Cerebellar nuclear complex (tissue), 1 donor: ENCODE data around the gene ZNF17.

Source experiments
- DNase-seq, 2 experiments: peaks; one replicate each; lab custom pipeline; 2025; lab: John Stamatoyannopoulos, UW

The ZNF17 gene

DNA sequence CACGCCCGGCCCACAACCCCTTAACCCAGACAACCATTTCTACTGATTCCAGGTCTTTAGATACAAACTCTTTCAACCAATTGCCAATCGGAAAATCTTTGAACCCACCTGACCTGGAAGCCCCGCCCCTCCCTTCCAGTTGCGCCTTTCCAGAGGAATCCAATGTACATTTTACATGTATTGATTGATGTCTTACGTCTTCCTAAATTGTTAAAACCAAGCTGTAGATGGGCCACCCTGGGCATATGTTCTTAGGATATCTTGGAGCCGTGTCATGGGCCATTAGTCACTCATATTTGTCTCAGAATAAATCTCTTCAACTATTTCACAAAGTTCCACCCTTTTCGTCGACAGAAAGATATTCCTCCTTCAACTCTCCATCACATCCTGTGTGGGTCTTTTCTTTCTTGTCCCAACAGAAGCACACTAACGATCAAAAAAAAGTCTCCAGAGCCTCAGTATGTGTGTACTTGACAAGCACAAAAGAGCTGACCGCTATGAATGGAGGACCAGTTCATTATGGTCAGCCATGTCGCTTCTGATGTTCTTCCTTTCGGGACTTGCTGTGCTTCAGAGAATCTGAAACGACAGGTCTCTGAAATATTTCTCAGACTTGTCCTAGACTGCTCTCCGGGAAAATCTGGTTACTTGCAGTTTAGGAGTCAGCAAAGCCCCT is 23.6 kb downstream of the ZNF17 start:
- no peak for DNase-seq

DNA sequence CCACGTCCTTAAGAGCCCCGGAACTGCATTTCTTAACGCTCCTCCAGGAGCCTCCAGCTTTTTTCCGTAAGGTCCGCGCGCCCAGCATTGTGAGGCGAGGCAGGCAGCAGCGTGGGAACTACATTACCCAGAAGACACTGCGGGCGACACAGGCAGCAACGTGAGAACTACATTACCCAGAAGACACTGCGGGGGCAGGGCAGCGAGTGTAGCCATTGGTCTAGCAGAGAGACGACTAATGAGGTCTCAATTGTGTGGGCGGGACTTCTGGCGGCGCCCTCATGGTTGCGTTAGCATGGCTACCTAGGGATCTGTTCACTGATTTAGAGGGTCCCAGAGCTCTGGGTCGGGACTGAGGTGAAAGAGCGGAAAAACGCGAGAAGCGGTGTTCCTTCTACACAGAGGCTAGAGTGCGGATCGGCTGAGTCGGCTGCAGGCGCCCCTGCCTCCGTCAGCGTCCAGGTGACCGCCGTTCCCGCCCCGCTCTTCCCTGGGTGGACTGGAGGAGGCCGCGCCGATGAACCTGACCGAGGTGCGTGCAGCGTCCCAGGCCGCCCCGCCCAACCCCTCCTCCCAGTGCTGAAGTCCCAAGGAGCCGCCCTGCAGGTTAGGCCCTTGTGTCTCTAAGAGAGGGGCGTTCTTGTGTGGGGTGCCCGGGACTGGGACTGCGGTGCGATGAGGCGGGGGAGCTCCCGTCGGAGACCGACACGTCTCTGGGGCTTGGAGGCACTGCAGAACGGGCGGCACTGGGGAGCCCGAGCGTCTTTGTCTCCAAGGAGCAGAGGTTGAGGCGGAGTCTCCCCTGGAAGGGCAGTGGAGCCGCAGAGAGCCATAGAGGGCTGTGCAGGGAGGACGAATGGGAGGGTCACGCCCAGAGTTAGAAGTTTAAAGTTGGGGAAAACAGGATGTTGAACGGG is 24.4 kb downstream of the ZNF17 start, which contains the start of gene ZNF749:
ZNF749 (plus strand) TSS at position 264 of the 917 bp plus-strand sequence; CDS start at position 518, 254 bp downstream.
- DNase-seq, result peak; percentile 75 to 96

DNA sequence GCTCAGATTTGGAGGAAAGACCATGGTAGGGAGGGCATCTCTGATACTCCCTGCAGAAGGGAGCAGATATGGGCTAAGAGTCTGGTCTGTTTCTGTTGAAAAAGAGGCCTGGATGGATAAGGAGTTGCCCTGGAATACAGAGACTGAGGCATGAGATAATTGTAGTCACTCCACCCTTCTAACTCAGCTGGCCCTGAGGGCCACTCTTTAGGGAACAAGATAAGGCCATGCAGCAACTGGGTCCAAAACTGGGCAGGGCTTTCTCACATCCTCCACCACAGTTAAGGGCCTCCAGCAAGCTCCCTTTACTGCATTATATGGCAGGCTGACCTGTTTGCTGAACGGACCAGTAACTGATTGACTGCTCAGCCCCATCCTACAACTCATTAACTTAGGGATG is 25.5 kb downstream of the ZNF17 start:
- no peak for DNase-seq

DNA sequence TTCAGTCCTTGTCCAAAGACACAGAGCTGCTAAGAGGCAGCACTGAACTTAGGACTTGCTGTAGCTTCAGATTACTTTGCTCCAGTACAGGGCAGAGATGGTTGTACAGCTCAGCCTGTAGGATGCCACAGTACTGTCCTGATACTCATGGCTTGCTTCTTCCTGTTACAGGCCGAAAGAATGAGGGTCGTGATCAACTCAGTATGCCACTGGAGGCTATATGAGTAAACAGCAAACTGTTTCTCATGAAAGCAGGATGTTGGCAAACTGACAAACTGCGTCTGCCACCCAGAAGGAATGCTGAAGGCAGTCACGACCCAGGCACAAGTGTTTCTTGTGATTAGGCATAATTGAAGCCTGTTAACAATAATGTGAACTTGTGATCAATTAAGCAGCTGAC is 27.0 kb downstream of the ZNF17 start:
- no peak for DNase-seq

DNA sequence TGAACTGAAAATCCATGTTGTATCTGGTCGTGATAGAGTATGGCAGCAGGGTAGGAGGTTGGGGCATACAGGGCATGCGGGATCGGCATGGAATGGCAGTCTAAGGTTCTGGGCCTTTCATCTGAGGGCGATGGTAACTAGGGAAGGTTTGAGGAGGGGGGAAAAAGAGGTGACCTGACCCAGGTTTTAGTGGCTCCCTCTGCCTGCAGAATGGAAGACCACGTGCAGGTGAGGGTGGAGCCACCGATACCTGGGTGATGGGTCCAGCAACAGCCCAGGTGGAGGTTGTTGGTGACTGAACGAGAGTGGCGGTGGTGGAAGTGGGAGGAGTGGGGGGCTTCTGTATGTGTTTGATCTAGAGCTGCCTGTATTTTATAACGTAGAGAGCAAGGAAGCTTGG is 28.0 kb downstream of the ZNF17 start:
- no peak for DNase-seq

DNA sequence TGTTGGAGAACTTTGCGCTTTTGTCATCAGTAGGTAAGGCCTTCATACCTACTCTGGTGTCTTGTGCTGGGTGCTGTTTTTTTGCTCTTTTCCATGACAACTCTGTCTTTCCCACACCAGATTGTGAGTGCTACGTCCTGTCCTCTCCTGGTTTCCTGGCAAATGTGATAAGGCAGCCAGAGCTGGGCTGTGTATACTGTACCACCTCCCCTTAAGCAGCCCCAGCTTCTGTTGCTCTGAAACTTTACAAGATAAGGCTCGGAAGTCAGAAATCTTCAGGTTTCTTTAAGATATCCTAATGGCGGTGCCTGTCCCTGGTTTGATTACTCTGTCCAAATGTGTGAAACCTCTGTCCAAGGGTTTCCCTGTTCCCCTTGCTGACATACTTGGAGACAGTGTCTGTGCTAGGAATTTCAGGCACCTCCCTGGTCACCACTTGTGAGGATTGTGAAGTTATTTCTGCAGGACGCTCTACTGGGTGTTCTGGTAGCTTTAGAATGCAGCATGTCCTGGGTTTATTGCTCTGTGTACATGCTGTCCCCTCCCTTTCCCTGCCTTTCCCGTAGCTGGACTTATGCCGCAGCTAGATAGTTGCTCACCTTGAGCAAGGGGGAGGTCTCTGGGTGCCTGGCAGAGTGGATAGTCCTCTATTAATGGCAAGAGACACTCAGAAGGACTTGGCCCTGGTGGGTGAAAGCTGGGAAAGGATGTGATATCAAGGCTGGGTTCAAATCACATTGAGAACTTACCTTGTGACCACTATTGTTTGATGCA is 31.2 kb downstream of the ZNF17 start:
- DNase-seq, result no peak

DNA sequence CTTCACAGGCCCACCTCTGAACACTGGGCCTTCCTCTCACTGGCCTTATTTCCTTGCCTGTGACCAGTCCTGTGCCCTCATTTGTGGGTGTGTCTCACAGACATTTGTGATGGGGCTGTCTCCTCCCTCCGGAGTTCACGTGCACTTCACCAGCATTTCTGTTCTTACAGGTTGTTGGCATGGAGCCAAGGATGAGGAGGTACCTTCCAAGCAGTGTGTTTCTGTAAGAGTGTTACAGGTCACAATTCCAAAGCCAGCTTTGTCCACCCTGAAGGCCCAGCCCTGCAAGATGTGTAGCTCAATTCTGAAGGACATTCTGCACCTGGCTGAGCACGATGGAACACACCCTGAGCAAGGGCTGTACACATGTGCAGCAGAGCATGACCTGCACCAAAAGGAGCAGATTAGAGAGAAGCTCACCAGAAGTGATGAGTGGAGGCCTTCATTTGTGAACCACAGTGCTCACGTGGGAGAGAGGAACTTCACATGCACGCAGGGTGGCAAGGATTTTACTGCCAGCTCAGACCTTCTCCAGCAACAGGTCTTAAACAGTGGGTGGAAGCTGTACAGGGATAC is 32.2 kb downstream of the ZNF17 start:
- no peak for DNase-seq

DNA sequence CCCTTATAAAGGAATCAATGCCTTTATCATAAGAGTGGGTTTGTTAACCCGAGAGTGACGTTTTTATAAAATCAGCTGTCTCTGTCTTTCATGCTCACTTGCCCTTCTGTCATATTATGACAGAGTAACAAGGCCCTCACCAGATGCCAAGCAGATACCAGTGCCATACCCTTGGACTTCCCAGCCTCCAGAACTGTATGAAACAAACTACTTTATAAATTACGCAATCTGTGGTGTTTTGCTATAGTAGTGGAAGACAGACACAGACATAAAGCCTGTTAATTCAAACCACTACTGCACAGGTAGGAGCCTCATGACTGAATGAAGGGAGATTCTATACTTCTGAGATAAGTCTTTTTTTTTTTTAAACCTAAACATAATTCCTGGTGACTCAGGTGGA is 41.3 kb downstream of the ZNF17 start:
- no peak for DNase-seq

DNA sequence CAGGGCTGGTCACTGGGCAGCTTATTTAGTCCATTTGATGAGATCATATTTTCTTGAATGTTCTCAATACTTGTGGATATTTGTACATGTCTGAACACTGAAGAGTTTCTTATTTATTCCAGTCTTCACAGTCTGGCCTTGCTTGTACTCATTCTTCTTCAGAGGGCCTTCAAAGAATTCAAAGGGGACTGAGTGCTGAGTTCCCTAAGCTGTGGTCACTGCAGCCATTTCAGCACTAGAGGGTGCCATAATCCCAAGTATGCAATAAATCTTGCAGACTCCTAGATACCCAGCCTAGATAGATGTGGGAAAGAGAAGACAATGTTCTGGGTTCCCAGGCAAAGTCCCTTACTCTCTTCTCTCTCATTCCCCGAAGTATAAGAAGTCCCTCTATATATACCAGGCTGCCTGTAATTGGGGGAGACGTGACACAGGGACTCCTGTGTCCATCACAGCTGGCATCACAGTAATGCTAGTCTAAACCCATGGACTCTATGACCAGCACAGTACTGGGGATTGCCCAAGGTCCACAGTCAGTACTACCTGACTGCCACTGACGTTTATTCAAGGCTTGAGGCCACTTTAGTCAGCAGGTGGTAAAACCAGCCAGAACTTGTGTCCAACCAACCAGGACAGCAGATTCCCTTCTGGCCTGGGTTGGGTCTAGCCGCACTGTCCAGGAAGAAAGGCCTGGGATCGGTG is 54.9 kb downstream of the ZNF17 start:
- DNase-seq, result no peak

DNA sequence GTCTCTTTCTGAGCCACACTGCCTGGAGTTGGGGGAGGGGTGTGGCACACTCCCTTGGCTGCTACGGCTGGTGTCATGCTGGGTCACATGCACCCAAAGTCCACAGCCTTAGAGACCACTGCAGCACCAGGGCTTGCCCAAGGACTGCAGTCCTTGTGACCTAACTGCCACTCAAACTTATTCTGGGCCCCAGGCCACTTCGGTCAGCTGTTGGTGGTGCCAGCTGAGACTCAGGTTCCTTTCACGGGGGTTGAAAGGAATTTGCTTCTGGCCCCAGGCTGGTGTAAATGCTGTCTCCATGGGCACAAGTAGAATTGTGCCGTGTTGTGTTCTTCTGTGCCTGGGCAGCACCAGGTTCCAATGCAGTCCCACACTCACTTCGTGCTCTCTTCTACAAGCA is 55.5 kb downstream of the ZNF17 start:
- DNase-seq, result no peak
